SU-DHL-6 (cell line): ENCODE data around the gene GFRA4.

Experiments
- CTCF ChIP-seq: fragments of 200-600 bp; sonication (generic); IDR thresholded peaks from one replicate; pipeline ENCODE4 v1.5.1; 2017; ENCODE audit warnings: antibody characterized with exemption, mild to moderate bottlenecking, low read length, moderate library complexity; ENCODE audit not compliant: insufficient read depth, poor library complexity, severe bottlenecking
- EZH2phosphoT487 ChIP-seq: fragments of 200-600 bp; sonication (generic), shearing (Covaris generic); conservative IDR thresholded peaks from 2 replicates; pipeline ENCODE4 v1.6.1; 2018; ENCODE audit warnings: mild to moderate bottlenecking, antibody characterized with exemption, low read length, moderate library complexity, mixed read lengths

- TF ChIP-seq EZH2phosphoT487 (no peak), CTCF (no peak)
These were observed 43.7 kb upstream of the GFRA4 start for GRCh38 chr20:3706774-3707507.
